Measurements from ENCODE around the gene FOXJ3.

FOXJ3 gene

DNA sequence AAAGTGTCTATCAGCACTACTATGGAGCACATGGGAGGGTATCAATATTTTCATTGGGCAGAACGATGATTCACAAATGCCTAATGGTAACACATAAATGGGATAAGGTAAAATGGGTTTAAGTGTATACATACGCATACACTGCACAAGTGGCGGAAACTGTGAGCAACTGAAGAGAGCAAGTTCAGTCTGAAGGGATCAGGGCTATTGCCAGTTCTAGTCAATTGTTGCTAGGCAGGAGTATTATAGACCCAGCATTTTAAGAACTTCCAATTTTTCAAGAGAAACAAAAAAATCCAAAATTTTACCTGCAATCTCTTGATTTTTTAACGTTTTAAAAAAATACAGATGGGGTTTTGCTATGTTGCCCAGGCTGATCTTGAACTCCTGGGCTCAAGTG, 23.1 kb downstream of the FOXJ3 start:
- DNase-seq (ENCODE audit: low read depth in 2 of 3, low spot score in 2 of 3) = no peak

DNA sequence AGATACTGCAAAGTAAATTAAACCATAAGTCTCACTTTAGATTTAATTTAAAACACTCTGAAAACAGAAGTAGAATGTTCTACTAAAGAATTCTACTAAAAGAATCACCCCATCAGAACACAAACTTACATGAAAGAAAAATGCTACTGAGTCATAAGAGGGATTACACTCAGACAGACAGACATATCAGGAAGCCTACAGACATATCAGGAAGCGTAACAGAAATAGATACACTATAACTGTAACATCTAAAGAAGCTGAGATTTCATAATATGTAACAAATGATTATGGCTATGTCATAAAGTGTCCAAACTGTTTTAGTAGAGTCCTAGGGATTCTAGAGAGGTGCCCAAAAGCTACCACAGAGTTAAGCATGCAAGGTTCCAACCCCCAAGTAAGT, 23.9 kb downstream of the FOXJ3 start:
- no peak for DNase-seq (ENCODE audit: low read depth in 2 of 3, low spot score in 2 of 3)

DNA sequence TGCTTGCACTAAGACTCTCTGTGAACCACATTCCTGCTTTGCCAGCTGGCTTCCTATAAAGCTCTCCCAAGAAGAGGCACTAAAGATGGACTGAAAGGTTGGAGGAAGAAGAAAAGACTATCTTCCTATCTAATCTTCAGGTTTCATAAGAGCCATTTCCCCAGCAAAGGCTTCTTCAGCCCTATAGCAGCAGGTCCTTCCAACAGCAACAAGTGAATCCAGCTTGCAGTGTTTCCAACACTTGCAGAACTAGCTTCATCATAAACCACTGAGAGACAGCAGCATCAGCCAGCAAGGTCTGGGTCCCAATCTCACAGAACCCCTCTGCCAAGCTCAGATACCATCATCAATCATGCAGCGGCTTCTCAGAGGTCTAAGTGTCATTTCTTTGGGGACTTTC, 28.1 kb downstream of the FOXJ3 start:
- no peak for DNase-seq (ENCODE audit: low read depth in 2 of 3, low spot score in 2 of 3)

DNA sequence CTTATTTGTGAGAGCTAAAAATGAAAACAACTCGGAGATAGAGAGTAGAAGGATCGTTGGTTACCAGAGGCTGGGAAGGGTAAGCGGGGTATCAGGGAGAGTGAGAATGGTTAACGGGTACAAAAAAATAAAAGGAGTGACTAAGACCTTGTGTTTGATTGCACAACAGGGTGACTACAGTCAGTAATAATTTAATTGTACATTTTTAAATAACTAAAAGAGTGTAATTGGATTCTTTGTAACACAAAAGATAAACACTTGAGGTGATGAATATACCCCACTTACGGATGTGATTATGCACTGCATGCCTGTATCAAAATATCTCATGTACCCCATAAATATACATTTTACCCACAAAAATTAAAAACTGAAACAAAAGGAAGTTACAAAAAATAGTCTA, 29.4 kb downstream of the FOXJ3 start:
- DNase-seq (ENCODE audit: low read depth in 2 of 3, low spot score in 2 of 3) = no peak

DNA sequence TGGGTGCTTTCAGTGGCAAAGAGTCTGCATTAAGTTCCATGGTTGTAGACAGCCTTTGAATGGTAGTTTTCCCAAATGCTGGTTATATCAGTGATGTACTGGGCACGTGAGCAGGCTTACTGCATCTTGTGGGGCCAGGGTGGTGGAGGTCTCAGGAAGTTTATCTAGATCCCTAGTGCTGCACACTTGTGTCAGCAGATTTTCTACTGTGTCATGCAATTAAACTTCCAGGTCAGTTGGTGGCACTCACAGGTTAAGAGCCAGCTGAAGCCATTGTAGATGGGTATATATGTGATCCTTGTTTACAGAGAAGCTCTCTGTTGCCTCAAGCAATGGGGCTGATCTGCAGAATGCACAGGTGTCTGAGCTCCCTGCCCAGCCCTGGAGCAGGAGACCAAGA, 33.0 kb downstream of the FOXJ3 start:
- no peak for DNase-seq (ENCODE audit: low read depth in 2 of 3, low spot score in 2 of 3)

DNA sequence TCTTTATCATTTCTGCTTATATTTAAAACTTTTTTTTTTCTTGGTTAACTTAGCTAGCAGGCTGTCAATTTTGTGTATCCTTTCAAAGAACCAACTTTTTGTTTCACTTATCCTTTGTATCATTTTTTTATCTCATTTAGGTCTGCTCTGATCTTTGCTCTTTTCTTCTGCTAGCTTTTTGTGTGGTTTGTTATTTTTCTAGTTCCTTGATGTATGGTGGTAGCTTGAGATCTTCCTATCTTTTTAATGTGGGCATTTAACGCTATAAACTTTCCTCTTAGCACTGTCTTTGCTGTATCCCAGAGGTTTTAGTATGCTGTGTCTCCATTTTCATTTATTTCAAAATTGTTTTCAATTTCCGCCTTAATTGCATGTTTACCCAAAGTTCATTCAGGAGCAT, 36.5 kb downstream of the FOXJ3 start:
- DNase-seq (ENCODE audit: low read depth in 2 of 3, low spot score in 2 of 3) = no peak

DNA sequence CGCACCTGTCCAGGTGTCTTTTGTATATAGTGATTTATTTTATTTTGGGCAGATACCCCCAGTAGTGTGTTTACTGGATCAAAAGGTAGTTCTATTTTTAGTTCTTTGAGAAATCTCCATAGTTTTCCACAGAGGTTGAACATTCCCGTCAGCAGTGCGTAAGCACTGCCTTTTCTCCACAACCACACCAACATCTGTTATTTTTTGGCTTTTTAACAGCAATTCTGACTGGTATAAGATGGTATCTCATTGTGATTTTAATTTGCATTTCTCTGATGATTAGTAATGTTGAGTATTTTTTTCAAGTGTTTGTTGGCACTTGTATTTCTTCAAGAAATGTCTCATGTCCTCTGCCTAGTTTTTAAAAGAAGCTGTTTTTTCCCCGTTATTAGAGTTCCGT, 39.2 kb downstream of the FOXJ3 start:
- DNase-seq (ENCODE audit: low read depth in 2 of 3, low spot score in 2 of 3) = no peak

DNA sequence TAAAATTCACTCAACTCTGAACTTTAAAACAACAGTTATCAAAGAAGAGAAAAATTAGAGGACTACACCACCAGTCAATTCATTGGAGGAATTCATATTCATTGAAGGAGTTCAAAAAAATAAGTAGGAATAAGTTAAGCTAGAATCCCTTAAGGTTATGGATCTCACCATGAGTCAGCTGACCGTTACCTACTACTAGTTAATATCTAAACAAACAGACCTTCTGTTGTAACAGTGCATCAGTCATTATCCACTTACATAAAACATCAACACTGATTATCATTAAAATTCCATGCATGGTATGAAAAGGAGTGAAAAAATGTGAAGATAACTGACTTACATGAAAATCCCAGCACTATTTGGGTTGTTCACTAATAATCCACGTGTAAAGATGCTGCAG, 44.9 kb downstream of the FOXJ3 start:
- DNase-seq (ENCODE audit: low read depth in 2 of 3, low spot score in 2 of 3) = no peak

DNA sequence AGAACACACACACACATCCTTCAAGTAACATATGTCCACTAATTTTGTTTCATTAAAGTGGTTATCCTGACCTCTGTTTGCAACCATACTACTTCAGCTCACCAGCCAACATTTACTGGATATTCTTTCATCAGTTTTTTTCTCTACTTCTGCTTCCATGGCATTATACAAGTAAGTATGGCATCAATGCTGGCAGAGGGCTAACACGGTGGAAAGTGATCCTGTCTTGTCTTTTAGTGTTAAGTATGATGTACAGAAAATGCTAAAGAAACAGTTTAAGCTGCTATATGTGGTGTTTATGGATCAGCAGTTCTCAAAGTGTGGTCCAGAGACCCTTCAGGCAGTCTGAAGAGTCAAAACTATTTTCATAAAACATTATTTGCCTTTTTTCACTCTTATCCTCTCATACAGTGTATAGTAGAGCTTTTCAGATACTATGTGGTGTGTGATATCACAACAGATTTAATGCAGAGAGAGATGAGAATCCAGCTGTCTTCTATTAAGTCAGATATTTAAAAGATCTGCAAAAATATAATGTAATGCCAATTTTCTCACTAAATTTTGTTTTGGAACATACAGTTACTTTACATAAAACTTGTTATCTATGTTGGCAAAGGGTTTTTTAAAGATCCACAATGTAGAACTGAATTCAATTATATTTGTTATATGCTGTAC, 46.6 kb downstream of the FOXJ3 start:
- no peak for DNase-seq (ENCODE audit: low read depth in 2 of 3, low spot score in 2 of 3)

DNA sequence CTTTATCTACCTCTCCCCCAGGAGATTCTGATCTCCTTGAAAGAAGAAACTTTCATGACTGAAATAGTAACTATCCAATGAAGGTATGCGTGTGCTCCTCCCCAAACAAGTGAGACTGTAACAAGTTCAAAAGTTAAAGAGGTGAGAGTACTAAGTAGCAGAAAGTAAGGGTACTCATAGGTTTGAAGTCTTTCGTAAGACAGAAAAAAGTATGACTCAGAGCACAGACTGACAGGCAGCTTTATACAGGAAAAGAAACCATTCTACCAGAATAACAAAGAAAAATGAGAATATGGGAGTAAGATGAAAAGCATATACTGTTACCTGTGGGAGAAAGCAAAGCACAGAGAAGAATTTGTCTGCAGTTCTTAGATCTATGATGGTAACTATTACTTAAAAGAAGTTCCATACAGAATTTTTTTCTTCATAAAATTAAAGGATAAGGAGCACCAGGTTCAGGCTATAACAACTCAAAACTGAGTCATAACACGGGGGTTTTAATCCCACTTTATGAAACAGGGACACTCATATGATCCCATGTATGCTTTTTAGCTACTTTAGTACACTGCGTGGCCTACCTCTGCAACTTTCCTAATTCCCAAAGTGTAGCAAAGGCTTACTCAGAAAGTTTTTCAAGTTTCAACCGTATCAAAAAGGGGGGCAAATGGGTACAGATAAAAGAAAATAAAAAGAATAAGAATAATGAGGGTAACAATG, 52.0 kb downstream of the FOXJ3 start:
- DNase-seq (ENCODE audit: low read depth in 2 of 3, low spot score in 2 of 3) = no peak

DNA sequence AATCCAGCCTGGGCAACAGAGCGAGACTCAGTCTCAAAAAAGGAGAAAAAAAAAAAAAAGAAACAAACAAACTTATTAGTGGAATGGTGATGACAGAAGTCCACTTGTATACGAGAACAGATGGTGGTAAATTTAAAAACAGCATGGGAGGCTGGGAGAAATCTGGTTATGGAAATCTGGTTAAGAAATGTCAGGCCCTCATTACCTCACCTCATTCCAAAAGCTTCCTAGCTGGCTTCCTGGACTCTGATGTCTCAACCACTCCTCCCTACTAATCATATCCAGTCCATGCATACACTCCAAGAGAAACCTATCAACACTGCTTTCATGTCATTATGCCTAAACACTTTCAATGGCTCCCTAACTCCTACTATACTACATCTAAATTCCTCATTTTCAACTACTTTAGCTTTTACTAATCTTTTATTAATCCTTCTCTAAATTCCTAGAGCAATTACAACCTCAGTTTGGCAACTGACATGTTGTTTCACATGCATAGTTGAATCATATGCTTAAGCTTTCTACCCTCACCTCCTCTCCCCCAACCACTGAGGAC, 52.9 kb downstream of the FOXJ3 start:
- no peak for DNase-seq (ENCODE audit: low read depth in 2 of 3, low spot score in 2 of 3)

DNA sequence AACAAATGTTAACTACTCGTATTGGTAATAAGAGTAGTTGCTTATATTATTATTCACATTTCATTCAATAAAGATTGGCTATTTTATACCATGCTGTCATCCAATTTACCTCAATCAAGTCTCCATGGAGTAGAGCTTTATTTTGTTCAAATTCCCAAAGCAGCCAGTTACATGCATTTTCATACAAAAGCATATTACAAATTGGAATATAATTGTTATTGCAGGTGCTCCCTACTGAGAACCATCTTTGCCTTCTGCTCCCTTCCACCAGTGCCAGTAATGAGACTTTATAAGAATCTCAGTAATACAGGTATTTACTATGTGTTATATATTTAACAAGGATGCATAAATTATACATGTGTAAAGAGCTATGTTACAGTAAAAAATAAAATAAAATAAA, 54.2 kb downstream of the FOXJ3 start:
- no peak for DNase-seq (ENCODE audit: low read depth in 2 of 3, low spot score in 2 of 3)

DNA sequence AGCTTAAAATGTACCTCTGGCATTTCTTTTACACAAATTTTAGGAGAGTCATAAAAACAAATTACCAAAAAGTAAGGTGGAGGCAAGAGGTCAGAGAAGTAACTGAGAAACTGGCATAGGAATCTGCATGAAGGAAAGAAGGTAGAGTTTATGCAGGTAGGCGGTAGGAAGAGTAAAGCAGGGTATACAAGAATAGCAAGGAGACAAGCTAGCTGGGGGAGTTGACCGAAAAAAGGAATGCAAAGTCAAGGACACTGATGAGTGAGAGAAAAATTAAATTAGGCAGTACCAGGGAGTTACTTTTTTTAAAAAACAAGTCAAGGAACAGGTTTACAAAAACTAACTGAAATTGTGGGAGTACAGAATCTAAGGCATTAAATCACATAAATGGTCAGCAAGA, 56.0 kb downstream of the FOXJ3 start:
- DNase-seq (ENCODE audit: low read depth in 2 of 3, low spot score in 2 of 3) = no peak

DNA sequence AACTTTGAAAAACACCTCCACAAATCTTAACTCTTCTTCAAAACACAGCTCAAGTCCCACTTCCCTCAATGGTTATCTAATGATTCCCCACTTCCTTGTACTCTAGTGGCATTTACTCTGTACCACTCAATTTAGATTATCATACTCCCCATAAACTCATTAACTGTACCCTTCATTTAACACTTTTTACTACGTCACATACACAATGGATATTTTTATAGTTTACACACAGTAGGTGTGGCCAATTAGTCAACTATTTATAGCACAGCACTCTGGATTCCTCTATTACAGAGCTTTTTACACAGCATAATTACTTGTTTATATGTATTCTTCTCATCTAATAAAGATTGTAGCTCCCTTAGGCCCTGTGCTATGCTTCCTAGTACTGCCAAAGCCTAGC, 62.1 kb downstream of the FOXJ3 start:
- no peak for DNase-seq (ENCODE audit: low read depth in 2 of 3, low spot score in 2 of 3)

DNA sequence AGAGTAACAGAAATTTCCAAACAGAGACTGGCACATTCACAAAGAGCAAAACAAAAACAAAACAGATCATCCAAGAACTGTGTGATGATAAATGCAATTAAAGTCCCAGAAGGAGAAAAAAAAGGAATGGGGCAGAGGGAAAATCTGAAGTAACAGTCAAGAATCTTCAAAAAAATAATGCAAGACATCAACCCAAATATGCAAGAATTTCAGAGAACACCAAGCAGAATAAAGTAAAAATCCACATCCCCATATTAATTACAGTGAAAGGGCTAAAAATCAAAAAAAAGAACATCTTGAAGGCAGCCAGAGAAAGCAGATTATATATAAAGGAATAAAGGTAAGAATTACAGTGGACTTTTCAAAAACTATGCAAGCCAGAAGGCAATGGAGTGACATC, 67.1 kb downstream of the FOXJ3 start:
- no peak for DNase-seq (ENCODE audit: low read depth in 2 of 3, low spot score in 2 of 3)

DNA sequence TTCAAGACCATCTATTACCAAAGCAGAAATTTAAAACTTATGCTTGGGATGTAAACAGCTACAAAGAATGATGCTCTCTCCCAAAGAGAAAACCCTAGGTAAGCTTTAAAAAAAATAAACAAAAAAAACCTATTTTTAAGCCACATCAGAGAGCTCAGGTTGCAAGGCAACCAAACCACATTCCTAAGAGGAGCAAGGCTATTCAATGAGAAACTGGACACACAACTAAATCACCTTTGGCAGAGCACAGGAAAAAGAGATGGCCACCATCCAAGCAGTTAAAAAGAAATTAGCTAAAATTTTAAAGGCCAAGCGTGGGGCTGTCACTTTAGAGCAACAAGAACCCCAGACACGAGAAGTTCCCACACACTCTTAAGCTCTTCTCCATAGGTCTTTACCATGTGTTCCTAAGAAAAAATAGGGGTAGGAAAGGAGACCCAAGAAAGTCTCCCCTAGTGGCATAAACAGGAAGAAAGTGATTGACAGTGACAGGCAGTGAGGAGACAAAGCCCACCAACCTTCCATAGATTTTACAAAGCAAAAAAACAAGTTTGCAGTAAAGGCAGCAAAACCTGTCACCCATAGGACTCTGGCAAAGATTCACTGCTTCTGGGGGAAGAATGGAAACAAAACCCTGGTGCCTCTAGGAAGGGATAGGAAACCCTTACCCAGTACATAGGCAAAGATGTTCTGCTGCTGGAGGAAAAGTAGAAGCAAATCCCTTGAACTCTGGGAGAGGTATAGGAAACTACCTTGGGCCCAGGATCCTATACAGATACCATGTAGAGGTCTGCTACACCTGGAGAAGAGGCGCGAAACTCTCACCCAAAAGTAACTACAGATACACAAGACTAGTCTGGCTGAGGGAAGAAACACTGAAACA, 68.5 kb downstream of the FOXJ3 start:
- no peak for DNase-seq (ENCODE audit: low read depth in 2 of 3, low spot score in 2 of 3)

DNA sequence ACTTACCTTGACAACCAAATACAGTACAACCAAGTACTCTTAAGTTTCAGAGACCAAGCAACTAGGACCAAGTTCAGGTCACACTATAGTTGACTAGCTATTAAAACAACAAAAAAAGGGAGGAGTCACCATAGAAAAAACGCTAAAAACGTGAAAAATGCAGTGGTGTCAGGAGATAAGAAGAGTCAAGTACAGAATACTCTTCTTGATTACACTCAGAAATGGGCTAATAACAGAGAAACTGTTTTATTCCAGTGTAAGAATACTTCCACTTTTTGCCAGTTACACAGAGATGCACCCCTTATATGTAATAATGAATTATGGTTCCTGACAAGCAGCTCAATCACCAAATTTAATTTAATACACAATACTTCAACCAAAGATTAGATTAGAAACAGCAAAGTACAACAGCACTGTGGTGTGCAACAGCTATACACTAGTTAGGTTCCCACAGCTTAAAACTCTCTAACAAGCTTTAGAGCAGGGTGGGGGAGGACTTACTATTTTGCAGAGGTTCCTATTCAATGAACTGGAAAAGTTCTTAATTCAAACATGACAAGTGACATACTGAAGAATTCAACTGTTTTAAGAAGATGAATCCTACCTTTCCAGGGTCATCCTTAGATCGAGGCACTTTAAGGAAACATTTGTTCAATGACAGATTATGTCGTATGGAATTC, 70.4 kb downstream of the FOXJ3 start:
- DNase-seq (ENCODE audit: low read depth in 2 of 3, low spot score in 2 of 3) = no peak

DNA sequence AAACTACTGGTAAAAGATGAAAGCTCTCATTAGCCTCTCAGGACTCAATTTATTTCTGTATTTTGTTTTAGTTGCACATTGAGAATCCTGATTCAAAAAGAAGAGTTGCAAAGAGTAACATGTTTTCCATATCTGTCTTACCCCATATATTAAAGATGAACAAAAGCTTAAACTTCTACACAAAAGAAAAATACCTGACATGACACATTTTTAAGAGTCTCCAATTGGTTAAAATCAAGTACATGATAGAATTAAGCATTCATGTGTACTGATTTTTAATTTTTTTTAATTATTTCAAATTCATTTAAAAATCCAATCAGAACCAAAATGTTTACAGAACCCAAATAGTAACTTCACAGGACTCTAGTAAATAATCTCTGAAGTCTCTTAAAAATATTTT, 72.0 kb downstream of the FOXJ3 start:
- no peak for DNase-seq (ENCODE audit: low read depth in 2 of 3, low spot score in 2 of 3)

DNA sequence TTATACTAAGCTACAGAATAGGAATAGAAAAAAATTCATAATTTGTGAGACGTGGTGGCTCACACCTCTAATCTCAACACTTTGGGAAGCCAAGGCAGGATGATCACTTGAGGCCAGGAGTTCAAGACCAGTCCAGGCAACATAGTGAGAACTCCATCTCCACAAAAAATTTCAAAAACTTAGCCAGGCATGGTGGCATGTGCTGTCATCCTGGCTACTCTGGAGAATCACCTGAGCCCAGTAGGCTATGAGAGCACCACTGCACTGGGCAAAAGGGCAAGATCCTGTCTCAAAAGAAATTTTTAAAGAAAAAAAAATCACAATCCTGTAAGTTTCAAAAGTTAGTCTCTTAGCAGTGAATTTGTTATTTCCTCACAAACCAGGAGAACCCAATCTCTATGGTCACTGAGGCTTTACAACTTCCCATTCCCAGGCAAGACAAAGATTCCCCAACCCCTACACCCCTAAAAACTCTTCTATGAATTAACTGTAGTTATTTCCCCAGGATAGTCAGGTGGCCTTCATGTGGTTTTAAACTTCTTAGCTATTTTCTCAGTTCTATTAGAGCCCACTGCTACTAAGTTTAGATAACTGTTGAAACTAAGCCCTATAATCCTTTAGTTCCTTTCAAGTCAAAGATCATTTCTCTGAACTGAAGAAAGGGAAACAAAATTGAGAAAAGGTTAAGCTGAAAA, 74.5 kb downstream of the FOXJ3 start:
- DNase-seq (ENCODE audit: low read depth in 2 of 3, low spot score in 2 of 3) = no peak

DNA sequence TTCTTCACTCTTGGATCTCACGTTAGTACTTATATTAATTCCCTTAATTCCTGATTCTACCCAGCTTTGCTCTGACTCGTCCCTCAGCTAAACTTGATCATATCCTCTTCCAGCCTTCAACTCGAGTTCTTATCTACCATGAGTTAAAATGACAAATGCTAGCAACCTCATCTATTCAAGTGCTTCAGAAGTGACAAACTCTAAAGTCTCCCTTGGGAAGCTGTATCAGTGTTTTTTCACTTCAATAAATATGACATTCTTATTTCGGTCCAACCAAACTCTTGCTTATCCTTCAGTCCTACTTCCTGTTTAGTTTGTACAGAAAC, 75.3 kb downstream of the FOXJ3 start:
- DNase-seq (ENCODE audit: low read depth in 2 of 3, low spot score in 2 of 3) = no peak

All from activated CD8-positive, alpha-beta memory T cell treated with anti-CD3 and anti-CD28 coated beads for 48 hours (primary cell).